CD4-positive, alpha-beta T cell treated with Interferon alpha-2 for 1 hour (primary cell): Measurements from ENCODE around the gene CRACR2A.

Source experiments
- DNase-seq, 2 donors: peaks; one replicate each; pipeline ENCODE4 v3.0.0-alpha.2; 2020 to 2022

Gene CRACR2A

GRCh38 chr12:3752741-3753486, at the start of gene CRACR2A:
TSS of gene CRACR2A (minus strand) at chr12:3753109. CDS start at chr12:3696999, 56,110 bp downstream.
- peak; percentile 80 to 86 for DNase-seq

- DNase-seq, result no peak
Observed at GRCh38 chr12:3797531-3798048, 44.7 kb upstream of the CRACR2A start.

DNA sequence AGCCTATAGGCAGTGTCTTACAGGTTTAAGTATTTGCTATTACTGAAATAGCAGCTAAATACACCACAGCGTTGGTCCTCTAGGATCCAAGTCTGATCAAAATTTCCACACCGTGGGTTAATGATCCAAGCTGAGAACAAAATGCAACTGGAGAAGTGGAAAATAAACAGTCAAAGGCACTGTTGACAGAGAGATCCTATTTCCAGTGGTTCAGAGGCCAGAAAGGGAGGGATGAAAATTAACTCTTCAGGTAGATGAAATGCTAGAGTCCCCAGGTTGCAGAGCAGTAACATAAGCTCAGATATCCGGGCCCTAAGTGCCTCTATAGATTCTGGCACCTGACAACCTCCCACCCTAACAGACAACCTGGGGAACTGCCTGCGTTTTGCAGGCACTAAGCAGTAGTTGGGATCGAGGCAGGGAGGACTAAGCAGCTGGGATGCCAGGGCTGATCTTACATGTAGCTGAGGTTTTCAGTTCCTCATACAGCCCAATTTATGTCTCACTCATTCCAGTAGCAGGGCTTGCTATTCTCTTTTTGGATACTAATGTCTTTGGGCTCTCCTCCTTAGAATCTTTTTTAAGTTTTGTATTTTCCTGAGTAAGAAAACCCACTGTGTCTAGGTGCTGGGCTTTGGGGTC, 42.7 kb upstream of the CRACR2A start:
- no peak for DNase-seq

DNA sequence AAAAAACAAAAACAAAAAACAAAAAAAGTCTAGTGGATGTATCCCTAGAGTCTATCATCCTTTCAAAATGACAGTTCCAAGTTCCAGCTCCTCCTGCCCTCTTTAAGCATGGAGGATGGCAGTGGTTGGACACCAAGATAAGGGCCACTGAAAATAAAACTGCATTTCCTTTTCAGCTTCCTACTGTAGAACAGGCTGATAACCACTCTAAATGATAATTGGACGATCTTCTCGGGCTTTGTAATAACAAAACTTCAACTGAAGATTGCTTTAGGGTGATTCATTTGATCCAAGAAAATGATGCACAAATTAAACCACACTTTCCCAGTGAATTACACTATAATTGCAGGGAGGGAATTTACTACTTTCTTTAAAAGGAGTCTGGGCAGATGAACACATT, 42.2 kb upstream of the CRACR2A start:
- DNase-seq, result no peak

GRCh38 chr12:3792623-3793288, 39.8 kb upstream of the CRACR2A start:
- DNase-seq, result no peak

- DNase-seq, result no peak
Observed at GRCh38 chr12:3791256-3791874, 38.5 kb upstream of the CRACR2A start.

- no peak for DNase-seq
Observed at GRCh38 chr12:3790642-3791041, 37.7 kb upstream of the CRACR2A start.

GRCh38 chr12:3789838-3790237, 36.9 kb upstream of the CRACR2A start:
- DNase-seq, result no peak

- DNase-seq, result peak in 1 of 2 donors; percentile 61
Observed at GRCh38 chr12:3777206-3777809, 24.4 kb upstream of the CRACR2A start.

DNA sequence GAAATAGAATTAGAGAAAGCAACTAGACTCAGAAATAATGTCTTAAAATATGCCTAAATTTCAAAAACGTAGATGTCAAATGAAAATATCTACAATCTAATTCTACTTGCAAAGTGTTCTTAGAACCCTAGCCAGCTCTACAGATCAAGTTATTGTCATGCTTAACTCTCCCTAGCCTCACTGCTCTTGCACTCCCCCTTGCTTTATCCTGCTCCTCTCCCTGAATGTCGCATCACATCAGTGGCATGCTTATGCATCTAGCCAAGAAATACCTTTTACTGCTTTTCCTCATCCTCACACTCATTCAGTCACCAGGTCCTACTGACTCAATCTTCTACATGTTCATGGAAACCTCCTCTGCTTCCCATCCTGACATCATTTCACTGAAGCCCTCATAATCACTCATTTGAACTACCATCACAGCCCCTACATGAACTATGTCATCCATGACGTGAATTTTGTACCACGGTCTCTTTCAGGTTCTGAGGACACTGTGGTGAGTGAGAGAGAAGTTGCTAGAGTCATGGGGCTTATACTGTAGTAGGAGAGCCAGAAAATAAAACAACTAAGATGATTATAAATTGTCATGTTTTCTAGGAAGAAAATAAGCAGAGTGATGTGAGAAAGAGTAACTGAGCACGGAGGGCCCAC, 22.6 kb upstream of the CRACR2A start:
- DNase-seq, result no peak

- no peak for DNase-seq
Observed at GRCh38 chr12:3772380-3772779, 19.5 kb upstream of the CRACR2A start.

GRCh38 chr12:3771853-3772252, 18.9 kb upstream of the CRACR2A start:
- DNase-seq, result no peak

DNA sequence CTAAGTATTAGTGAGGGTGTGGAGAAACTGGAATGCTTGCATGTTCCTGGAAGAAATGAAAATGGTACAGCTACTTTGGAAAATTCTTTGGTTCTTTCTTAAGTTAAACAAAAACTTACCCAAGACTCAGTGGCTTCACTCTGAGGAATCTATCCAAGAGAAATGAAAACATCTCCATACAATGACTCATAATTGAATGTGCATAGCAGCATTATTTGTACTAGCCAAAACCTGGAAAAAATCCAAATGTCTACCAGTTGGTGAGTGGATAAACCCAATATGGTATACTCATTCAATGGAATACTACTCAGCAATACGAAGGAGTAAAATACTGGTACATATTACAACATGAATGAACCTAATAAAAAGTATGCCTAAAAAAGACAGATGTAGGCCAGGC, 18.0 kb upstream of the CRACR2A start:
- DNase-seq, result no peak

- DNase-seq, result no peak
Observed at GRCh38 chr12:3768911-3769447, 16.1 kb upstream of the CRACR2A start.

DNA sequence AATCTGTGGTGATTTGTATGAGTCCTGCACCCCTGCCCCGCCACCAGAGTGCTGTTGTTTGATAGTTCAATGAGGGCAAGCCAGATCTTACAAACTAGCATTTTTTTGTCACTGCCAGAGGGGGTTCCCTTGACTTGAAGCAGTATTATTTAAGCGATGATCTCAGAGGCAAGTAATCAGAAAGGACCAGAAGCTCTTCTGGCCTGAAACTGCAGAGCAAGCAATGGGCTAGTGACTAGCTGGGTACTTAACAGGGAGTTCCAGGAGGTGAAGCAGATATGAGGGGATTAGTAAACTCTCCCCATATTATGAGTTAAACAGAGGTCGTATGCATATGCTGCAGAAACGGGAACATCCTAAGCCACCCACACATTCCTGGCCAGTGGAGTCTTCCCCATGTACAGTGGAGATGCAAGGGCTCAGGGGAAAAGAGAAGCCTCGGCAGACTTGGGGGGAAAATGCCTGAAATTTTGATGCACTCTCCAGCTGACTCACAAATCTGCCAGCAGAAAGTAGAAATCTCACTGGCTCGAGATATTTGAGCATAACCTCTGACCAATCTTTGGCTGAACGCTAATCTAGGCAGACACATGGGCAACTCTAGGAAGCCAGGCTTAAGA, 8.3 kb upstream of the CRACR2A start:
- DNase-seq, result no peak

GRCh38 chr12:3759878-3760277, 7.0 kb upstream of the CRACR2A start:
- no peak for DNase-seq

GRCh38 chr12:3757261-3757660, 4.4 kb upstream of the CRACR2A start:
- DNase-seq, result no peak

GRCh38 chr12:3755898-3756297, 3.0 kb upstream of the CRACR2A start:
- DNase-seq, result no peak

DNA sequence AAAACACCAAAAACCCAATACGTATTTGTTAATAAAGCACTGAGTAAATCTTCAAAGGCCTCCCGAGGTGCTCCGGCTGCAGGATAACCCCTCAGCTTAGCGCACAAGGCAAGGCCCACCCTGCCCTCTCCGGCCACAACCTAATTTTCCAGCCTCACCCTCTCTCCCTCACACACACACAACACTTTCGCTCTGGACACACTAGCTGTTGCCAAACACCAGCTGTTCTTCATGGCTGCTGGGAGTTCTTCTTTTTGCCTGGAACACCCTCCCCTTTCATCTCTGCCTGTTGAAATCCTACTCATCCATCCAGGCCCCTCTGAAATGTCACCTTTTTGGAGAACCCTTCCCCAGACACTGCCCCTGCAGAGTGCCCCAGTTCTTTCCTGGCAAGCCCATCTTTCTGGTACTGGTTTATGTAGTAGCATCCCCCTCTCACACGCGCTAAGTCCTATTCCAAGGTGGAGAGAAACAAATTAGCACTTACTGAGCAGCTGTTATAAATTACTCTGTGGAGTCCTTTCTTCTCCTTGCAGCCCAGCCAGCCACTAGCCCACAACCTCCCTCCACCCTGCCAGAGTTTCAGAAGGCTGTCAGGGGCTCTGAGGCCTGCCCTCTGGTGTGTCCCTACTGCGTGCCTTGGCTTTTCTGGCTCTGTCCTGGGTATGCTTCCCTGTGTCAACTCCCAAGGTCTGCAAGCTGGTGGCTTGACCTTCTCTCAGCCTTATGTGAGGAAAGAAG, 805 bp upstream of the CRACR2A start:
- no peak for DNase-seq

DNA sequence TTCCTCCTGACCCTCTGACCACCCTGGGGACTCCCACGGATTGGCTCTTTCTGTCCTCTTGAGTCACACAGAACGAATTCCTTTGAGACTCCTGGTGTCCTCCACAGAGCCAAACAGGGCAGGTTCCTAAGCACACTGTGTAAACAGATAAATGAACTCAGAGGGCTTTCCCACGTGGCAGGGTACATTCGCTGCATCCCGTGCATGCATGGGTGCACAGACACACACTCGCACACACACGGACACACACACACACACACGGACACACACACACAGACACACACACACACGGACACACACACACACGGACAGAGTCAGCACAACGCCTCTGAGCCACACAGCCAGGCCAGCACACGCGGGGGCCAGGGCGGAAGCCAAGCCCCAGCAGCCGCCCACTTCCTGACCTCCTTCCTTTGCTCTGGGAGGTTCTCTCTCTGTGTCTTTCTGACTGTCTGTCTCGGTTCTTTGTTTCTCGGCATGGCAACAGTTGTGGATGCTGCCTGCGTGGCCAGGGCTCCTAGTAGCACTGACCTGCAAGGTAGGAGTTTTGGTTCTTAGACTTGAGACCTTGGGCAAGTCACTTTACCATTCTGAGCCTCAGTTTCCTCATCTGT, 706 bp downstream of the CRACR2A start:
- peak; percentile 65 to 75 for DNase-seq
